GM21717 (cell line): ENCODE measurements around the gene GPATCH8.
A peak's percentile ranks its signal among the peaks of the same experiment; 100 is the strongest.

Experiments
- ATAC-seq: cut with Tn5 transposase; IDR thresholded peaks from one replicate; pipeline ENCODE4 v1.9.1; 2021; ENCODE audit warnings: mild to moderate bottlenecking, moderate library complexity; ENCODE audit not compliant: unreplicated experiment

Gene GPATCH8

GRCh38 chr17:44359006-44359405 lies 144.2 kb downstream of the GPATCH8 start:
- no peak for ATAC-seq

DNA sequence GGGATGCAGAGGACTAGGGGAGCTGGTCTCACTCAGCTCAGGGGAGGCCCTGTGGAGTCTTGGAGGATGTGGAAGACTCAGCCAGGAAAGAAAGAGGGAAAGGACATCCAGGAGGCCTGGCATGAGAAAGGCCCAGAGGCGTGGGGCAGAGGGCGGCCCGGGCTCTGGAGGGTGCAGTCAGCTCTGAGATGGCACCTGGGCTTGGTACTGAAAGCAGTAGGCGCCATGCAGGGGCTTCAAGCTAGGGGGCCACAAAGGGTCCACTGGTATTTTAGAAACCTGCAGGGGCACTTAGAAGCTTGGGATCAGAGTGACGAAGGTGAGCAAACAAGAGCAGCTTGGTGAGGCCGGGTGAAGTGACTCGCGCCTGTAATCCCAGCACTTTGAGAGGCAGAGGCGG lies 145.1 kb downstream of the GPATCH8 start:
- no peak for ATAC-seq

DNA sequence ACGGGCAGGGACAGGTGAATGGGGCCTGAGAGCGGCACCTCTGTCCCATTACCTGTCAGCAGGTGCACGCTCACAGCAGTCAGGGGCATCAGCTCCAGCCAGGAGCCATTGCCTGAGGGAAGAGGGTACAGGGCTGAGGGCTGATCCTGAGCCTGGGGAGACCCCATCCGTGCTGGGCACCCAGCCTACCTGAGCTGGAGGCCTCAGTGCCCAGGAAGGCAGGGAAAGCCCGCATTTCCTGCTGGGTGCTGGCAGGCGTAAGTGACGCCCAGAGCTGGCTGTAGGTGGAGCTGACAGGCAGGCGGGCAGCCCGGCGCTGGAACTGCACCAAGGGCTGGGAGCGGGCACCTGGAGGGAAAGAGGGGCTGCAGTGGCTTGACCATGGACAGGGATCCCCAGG lies 147.0 kb downstream of the GPATCH8 start:
- no peak for ATAC-seq

- ATAC-seq: no peak
Measured at GRCh38 chr17:44355642-44356099, 147.5 kb downstream of the GPATCH8 start.

DNA sequence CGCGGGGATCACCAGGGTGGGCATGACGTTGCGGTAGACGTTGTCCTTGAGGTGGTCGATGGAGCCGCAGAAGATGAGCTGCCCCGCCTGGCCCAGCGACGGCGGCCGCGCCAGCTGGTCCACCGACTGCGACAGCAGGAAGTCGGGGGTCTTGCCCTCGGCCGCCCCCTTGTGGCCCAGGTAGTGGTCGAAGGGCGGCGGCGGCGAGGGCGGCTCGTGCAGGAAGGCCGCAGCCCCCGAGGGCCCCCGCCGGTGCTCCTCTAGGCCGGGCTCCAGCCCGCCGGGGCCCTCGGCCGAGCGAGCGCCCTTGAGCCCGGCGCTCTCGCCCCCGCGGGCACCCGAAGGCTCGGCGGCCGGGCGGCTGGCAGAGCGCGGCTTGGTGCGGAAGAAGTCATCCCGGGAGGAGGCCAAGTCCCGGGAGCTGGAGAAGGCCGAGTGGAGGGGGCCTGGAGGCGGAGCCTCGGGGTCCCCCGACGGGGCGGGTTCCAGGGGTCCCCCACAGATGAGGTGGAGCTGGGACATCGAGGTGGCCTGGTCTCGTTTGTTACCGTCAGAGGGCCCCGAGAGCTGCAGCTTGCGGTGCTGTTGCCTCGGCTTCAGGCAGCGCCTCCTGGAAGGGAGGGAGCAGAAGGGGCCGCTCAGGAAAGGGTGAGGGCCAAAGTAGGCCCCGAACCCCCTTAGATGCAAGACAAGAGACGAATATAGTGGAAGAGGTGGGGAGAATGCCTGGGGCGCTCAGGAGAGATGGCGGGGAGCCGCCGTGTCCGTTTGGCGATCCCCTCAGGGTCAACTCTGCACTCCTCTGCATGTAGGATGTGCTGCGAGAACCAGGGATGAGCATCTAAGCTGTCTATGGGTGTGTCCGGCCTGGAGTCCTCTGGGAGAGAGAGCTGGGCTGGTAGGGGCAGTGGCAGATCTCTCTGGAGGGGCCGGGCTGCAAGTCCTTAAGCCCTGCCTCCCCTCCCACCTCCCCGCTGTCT lies 148.3 kb downstream of the GPATCH8 start:
- no peak for ATAC-seq

DNA sequence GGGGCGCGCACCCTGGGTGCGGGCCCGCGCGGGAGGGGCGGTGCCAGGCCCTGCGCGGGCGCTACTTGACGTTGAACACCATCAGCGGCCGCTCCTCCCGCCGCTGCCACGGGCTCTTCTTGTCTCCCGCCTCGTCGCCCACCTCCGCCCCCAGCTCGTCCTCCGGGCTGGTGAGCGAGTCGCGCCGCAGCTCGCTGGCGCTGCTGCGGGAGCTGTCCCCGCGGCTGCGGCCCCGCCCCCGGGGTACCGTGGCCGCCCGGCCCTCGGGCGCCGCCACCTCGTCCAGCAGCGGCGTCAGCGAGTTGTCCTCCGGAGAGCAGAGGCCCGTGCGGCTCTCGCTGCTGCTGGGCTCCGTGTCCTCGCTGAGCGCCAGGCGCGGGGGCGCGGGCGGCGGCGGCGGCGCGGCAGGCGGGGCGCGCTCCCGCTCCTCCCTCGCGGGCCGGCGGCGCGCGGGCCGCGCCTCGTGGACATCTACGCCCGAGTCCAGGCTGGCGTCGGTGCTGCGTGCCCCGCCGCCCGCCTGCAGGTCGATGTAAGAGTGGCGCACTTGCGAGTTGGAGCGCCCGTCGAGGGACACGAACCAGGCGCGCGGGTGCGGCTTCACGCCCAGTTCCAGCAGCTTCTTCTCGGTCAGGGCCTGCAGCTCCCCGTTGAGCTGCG lies 149.4 kb downstream of the GPATCH8 start:
- no peak for ATAC-seq

DNA sequence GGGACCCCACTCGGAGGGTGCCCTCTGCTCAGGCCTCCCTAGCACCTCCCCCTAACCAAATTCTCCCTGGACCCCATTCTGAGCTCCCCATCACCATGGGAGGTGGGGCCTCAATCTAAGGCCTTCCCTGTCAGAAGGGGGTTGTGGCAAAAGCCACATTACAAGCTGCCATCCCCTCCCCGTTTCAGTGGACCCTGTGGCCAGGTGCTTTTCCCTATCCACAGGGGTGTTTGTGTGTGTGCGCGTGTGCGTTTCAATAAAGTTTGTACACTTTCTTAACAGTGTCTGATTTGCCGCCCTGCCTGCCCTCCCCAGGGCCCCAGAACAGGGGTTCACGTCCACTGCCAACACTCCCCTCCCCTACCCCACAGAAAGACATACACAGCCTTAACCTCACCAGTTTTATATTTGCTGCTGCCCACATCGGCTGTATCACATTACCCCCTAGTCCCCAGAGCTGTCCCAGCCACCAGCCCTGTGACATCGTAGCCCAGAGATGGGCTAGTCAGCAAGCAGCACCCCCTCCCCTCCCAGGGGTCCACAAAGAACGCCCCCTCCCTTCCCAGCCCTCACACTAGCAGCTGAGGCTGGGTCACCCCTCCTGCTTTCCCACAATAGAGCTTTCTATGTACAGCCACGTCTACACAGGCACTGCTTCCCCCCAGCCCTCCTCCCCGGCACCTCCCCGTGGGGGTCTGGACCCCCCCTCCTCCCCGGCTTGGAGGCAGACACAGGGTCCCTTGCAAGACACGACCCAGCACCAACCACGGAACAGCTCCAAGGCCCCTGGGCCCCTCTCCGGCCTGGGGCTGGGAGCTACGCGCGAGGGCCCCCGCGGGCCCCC lies 150.2 kb downstream of the GPATCH8 start:
- ATAC-seq: no peak

- ATAC-seq: no peak
Measured at GRCh38 chr17:44351961-44352827, 151.0 kb downstream of the GPATCH8 start.

DNA sequence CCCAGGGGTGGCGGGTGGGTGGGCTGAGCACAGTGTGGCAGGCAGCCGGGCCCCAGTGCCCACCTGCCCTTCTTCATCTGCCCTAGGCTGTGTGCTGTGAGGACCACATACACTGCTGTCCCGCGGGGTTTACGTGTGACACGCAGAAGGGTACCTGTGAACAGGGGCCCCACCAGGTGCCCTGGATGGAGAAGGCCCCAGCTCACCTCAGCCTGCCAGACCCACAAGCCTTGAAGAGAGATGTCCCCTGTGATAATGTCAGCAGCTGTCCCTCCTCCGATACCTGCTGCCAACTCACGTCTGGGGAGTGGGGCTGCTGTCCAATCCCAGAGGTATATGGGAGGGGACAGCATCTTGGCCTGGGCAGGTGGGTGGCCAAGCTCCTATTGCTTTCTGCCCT lies 151.7 kb downstream of the GPATCH8 start:
- no peak for ATAC-seq

GRCh38 chr17:44350733-44351226 lies 152.4 kb downstream of the GPATCH8 start:
- no peak for ATAC-seq

DNA sequence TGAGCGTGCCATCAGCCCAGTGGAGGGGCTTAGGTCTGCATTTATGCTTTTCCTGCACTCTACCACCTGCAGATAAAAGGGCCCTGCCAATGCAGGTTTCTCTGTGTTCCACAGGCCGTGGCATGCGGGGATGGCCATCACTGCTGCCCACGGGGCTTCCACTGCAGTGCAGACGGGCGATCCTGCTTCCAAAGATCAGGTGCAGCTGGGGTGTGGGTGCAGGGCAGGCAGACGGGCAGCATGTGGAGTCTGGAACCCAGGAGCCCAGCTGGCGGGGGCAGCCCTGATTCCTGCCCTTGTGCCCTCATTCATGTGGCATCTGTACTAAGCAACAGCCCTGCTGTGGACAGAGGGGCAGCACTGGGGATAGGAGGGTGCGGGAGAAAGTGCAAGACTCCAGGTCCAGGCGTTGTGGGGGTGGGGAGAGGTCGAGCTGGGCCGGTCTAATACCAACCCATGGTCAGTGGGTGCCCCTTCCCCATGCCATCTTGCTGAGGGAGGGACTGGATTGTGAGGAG lies 153.6 kb downstream of the GPATCH8 start:
- ATAC-seq: no peak

DNA sequence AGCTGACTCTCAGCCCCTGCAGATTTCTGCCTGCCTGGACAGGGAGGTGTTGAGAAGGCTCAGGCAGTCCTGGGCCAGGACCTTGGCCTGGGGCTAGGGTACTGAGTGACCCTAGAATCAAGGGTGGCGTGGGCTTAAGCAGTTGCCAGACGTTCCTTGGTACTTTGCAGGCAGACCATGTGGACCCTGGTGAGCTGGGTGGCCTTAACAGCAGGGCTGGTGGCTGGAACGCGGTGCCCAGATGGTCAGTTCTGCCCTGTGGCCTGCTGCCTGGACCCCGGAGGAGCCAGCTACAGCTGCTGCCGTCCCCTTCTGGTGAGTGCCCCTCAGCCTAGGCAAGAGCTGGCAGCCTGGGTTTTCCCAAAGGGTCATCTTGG lies 154.2 kb downstream of the GPATCH8 start:
- ATAC-seq: no peak

GRCh38 chr17:44348234-44348987 lies 154.8 kb downstream of the GPATCH8 start:
- ATAC-seq: peak; percentile 52
